ENCODE data around the gene GRM5. TPM values are rescaled to one million over a fixed set of nuclear protein-coding genes. Genes with fewer than 3 reads are reported as not detected.

GRM5 gene
- total RNA-seq, 4 donors from 2014 or later: not detected

DNA sequence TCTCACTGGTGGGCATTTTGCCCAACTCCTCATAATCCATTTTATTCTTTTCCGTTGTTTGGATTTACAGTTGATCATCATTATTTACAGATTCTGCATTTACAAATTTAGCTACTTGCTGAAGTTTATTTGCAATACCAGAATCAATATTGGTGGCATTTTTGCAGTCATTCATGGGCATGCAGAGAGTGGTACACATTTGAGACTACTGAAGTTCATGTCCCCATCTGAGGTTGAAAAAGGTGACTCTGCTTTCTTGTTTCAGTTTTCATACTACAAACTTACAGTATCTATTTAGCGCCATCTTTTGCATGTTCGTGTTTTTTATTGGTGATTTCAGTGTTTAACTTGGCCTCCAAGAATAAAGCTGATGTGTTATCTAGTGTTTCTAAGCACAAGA is 409.5 kb downstream of the GRM5 start:
- H3K4me3 ChIP-seq: no peak overlapping the region
- intact Hi-C loops (cut with DNase I; ENCODE audit: low total_unique reads): no loop called here
- H3K9me3 ChIP-seq: no peaks in the 10 kb centered on the region
- WGBS, 2 donors (ENCODE audit: low coverage in 1 of 2): 72 to 77% methylated on average over 3 of the region's 3 CpGs
- H3K27me3 ChIP-seq: no peaks in the 10 kb centered on the region
- no peak for DNase-seq
- TF ChIP-seq, protein P1, sequence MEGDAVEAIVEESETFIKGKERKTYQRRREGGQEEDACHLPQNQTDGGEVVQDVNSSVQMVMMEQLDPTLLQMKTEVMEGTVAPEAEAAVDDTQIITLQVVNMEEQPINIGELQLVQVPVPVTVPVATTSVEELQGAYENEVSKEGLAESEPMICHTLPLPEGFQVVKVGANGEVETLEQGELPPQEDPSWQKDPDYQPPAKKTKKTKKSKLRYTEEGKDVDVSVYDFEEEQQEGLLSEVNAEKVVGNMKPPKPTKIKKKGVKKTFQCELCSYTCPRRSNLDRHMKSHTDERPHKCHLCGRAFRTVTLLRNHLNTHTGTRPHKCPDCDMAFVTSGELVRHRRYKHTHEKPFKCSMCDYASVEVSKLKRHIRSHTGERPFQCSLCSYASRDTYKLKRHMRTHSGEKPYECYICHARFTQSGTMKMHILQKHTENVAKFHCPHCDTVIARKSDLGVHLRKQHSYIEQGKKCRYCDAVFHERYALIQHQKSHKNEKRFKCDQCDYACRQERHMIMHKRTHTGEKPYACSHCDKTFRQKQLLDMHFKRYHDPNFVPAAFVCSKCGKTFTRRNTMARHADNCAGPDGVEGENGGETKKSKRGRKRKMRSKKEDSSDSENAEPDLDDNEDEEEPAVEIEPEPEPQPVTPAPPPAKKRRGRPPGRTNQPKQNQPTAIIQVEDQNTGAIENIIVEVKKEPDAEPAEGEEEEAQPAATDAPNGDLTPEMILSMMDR (IDR thresholded peaks at IDR 0.05): no peak
- no peak for TF ChIP-seq POLR2A (IDR thresholded peaks at IDR 0.05)
- no peak for TF ChIP-seq EP300 (IDR thresholded peaks at IDR 0.05; ENCODE audit: low read depth)
- in situ Hi-C loops (cut with MboI; ENCODE audit: low pct_ligation_motif_present in 1 of 4, low pct_unique_long_range_greater_than_20kb in 1 of 4, low sequenced_read_pairs in 3 of 4): no loop called here
- H3K36me3 ChIP-seq: no peaks in the 10 kb centered on the region
- no peak overlapping the region for H3K27ac ChIP-seq
- H3K4me1 ChIP-seq: no peaks in the 10 kb centered on the region

DNA sequence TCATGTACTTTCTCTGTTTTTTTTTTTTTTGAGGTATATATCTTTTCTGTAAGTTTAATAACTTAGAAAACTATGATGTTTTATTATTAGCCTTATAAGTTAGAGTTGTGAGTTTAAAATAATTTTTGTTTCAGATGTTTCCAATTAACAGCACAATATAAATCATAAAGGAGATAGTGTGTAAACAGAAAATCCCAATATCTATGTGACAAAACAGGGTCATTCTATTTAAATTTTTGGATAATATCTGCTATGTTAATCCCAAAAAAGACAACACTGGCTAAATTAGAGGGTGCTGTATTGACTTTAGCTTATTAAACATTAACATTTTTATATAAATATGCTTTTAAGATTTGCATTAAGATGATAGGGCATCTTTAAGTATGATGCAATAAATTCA is 410.1 kb downstream of the GRM5 start:
- DNase-seq: no peak
- in situ Hi-C loops (cut with MboI; ENCODE audit: low pct_ligation_motif_present in 1 of 4, low pct_unique_long_range_greater_than_20kb in 1 of 4, low sequenced_read_pairs in 3 of 4) (no loop called here), intact Hi-C loops (cut with DNase I; ENCODE audit: low total_unique reads) (no loop called here)
- H3K27me3 ChIP-seq: no peaks in the 10 kb centered on the region
- no peaks in the 10 kb centered on the region for H3K9me3 ChIP-seq
- no peak overlapping the region for H3K4me3 ChIP-seq
- H3K27ac ChIP-seq: no peak overlapping the region
- H3K36me3 ChIP-seq: no peaks in the 10 kb centered on the region
- H3K4me1 ChIP-seq: no peaks in the 10 kb centered on the region
- TF ChIP-seq EP300 (IDR thresholded peaks at IDR 0.05; ENCODE audit: low read depth) (no peak), POLR2AphosphoS5 (IDR thresholded peaks at IDR 0.05) (no peak), POLR2A (IDR thresholded peaks at IDR 0.05) (no peak)
- TF ChIP-seq, protein P1 (IDR thresholded peaks at IDR 0.05): no peak

DNA sequence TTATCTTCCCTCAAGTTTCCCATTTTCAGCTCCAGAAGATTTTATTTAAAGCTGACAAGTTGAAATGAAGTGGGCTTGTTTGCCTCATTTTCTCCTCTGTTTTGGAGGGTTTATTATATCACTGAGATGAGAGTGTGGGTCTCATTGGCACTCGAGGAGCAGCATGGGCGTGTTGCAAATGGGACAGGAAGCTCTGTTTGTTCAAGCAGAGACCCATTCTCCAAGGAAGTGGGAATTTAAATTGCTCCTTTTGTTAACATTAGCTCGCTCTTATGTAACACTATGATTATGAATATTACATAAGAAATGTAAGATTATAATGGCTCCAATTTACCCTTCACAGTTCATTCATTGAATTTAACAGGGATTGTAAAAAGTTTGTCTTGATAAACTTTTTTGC is 410.6 kb downstream of the GRM5 start:
- H3K27me3 ChIP-seq: no peaks in the 10 kb centered on the region
- in situ Hi-C loops (cut with MboI; ENCODE audit: low pct_ligation_motif_present in 1 of 4, low pct_unique_long_range_greater_than_20kb in 1 of 4, low sequenced_read_pairs in 3 of 4): no loop called here
- H3K27ac ChIP-seq: no peak overlapping the region

DNA sequence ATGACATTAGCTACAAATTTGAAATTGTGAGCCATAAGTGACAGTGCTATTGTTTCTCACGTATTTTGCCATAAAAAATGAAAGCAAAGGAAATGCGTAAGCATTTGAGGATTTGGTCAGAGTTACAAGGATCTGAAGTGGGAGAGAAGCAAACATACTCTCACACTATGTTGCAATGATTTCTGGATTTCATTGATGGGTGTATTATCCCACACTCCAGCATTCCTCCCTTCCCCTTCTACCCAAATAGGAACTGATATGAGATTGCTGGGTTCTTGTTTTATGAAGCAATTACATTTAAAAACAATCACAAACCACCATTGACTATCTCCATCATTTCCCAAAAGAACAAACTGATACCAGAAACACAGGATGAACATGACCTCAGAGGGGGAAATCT is 414.2 kb downstream of the GRM5 start:
- intact Hi-C loops (cut with DNase I; ENCODE audit: low total_unique reads): no loop called here
- Histone ChIP-seq H3K27ac (no peak overlapping the region), H3K9me3 (no peaks in the 10 kb centered on the region), H3K36me3 (no peaks in the 10 kb centered on the region), H3K4me1 (no peaks in the 10 kb centered on the region), H3K4me3 (no peak overlapping the region), H3K27me3 (no peaks in the 10 kb centered on the region)
- in situ Hi-C loops (cut with MboI; ENCODE audit: low pct_ligation_motif_present in 1 of 4, low pct_unique_long_range_greater_than_20kb in 1 of 4, low sequenced_read_pairs in 3 of 4): no loop called here
- TF ChIP-seq, protein P1 (IDR thresholded peaks at IDR 0.05): no peak
- WGBS, 2 donors (ENCODE audit: low coverage in 1 of 2): 77% methylated on average over 2 of the region's 2 CpGs
- DNase-seq: no peak

More for the DNA sequence above, 410.6 kb downstream of the GRM5 start:
- TF ChIP-seq POLR2A (IDR thresholded peaks at IDR 0.05) (no peak), POLR2AphosphoS5 (IDR thresholded peaks at IDR 0.05) (no peak), EP300 (IDR thresholded peaks at IDR 0.05; ENCODE audit: low read depth) (no peak)
- TF ChIP-seq, protein P1 (IDR thresholded peaks at IDR 0.05): no peak
- WGBS, 2 donors (ENCODE audit: low coverage in 1 of 2): 31 to 47% methylated on average over 2 to 3 of the region's 3 CpGs
- Histone ChIP-seq H3K4me1 (no peaks in the 10 kb centered on the region), H3K9me3 (no peaks in the 10 kb centered on the region), H3K4me3 (no peak overlapping the region), H3K36me3 (no peaks in the 10 kb centered on the region)
- intact Hi-C loops (cut with DNase I; ENCODE audit: low total_unique reads): no loop called here
- DNase-seq: no peak

All from transverse colon (tissue), 4 donors.